ENCODE measurements around the gene FLNB. TPM values are rescaled to one million over a fixed set of nuclear protein-coding genes. Genes with fewer than 3 reads are reported as not detected.

Gene FLNB
- total and polyA plus RNA-seq, 2 of the 13 experiments (the other 11 are each of a cell fraction or from before 2014, with no cell fraction given), result 106 to 130 TPM

DNA sequence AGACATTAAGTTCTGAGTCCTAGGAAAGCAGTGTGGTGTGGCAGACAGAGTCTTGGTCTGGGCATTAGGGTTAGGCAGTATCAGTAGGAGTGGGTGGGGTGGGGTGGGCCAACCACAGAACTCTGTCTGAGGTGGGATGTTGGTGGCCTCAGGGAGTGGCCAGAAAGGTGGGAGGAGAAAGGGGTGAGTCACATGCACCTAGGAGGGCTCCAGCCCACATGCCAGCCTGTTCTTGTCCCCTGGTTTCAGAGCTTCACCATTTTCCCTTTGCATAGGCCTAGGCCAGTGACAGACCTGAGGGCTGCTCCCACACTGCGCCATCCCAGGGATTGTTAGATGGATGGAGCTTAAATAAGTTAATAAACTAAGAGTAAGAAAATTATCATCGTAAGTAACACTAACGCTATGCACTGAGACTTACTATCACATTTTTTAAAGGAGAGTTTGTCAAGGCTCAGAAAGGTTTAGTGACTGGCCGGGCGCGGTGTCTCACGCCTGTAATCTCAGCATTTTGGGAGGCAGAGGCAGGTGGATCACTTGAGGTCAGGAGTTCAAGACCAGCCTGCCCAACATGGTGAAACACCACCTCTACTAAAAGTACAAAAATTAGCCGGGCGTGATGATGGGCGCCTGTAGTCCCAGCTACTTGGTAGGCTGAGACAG, 168.7 kb downstream of the FLNB start (continued):
- peak; percentile 23; the same call in 1 of the 2 replicates for TF ChIP-seq POLR2AphosphoS5 (IDR thresholded peaks at IDR 0.05; ENCODE audit: low read depth, low read length)
- TF ChIP-seq, protein P1, sequence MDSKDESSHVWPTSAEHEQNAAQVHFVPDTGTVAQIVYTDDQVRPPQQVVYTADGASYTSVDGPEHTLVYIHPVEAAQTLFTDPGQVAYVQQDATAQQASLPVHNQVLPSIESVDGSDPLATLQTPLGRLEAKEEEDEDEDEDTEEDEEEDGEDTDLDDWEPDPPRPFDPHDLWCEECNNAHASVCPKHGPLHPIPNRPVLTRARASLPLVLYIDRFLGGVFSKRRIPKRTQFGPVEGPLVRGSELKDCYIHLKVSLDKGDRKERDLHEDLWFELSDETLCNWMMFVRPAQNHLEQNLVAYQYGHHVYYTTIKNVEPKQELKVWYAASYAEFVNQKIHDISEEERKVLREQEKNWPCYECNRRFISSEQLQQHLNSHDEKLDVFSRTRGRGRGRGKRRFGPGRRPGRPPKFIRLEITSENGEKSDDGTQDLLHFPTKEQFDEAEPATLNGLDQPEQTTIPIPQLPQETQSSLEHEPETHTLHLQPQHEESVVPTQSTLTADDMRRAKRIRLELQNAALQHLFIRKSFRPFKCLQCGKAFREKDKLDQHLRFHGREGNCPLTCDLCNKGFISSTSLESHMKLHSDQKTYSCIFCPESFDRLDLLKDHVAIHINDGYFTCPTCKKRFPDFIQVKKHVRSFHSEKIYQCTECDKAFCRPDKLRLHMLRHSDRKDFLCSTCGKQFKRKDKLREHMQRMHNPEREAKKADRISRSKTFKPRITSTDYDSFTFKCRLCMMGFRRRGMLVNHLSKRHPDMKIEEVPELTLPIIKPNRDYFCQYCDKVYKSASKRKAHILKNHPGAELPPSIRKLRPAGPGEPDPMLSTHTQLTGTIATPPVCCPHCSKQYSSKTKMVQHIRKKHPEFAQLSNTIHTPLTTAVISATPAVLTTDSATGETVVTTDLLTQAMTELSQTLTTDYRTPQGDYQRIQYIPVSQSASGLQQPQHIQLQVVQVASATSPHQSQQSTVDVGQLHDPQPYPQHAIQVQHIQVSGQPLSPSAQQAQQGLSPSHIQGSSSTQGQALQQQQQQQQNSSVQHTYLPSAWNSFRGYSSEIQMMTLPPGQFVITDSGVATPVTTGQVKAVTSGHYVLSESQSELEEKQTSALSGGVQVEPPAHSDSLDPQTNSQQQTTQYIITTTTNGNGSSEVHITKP (CRISPR knock-in tag; IDR thresholded peaks at IDR 0.05; ENCODE audit: low read depth), result no peak
- no peak for TF ChIP-seq PHF5A (CRISPR knock-in tag; IDR thresholded peaks at IDR 0.05; ENCODE audit: low read depth, unreplicated experiment)
- no peak for TF ChIP-seq ZBTB7A (CRISPR knock-in tag; IDR thresholded peaks at IDR 0.05)
- no peak for TF ChIP-seq BCL6 (CRISPR knock-in tag; IDR thresholded peaks at IDR 0.05)
- no peak for TF ChIP-seq NRL (CRISPR knock-in tag; IDR thresholded peaks at IDR 0.05; ENCODE audit: borderline replicate concordance)
- TF ChIP-seq, protein P2, sequence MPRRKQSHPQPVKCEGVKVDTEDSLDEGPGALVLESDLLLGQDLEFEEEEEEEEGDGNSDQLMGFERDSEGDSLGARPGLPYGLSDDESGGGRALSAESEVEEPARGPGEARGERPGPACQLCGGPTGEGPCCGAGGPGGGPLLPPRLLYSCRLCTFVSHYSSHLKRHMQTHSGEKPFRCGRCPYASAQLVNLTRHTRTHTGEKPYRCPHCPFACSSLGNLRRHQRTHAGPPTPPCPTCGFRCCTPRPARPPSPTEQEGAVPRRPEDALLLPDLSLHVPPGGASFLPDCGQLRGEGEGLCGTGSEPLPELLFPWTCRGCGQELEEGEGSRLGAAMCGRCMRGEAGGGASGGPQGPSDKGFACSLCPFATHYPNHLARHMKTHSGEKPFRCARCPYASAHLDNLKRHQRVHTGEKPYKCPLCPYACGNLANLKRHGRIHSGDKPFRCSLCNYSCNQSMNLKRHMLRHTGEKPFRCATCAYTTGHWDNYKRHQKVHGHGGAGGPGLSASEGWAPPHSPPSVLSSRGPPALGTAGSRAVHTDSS (CRISPR knock-in tag; conservative IDR thresholded peaks at IDR 0.05), result no peak
- TF ChIP-seq, protein P3, sequence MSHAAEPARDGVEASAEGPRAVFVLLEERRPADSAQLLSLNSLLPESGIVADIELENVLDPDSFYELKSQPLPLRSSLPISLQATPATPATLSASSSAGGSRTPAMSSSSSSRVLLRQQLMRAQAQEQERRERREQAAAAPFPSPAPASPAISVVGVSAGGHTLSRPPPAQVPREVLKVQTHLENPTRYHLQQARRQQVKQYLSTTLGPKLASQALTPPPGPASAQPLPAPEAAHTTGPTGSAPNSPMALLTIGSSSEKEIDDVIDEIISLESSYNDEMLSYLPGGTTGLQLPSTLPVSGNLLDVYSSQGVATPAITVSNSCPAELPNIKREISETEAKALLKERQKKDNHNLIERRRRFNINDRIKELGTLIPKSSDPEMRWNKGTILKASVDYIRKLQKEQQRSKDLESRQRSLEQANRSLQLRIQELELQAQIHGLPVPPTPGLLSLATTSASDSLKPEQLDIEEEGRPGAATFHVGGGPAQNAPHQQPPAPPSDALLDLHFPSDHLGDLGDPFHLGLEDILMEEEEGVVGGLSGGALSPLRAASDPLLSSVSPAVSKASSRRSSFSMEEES (CRISPR knock-in tag; IDR thresholded peaks at IDR 0.05), result 0 out of 2 replicates have a peak, but pooled peaks have one; percentile 27
- TF ChIP-seq, protein P4, sequence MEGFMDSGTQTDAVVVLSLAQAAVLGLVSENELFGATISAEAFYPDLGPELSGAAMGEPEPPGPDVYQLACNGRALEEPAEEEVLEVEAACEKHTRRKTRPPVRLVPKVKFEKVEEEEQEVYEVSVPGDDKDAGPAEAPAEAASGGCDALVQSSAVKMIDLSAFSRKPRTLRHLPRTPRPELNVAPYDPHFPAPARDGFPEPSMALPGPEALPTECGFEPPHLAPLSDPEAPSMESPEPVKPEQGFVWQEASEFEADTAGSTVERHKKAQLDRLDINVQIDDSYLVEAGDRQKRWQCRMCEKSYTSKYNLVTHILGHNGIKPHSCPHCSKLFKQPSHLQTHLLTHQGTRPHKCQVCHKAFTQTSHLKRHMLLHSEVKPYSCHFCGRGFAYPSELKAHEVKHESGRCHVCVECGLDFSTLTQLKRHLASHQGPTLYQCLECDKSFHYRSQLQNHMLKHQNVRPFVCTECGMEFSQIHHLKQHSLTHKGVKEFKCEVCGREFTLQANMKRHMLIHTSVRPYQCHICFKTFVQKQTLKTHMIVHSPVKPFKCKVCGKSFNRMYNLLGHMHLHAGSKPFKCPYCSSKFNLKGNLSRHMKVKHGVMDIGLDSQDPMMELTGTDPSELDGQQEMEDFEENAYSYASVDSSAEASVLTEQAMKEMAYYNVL (CRISPR knock-in tag; IDR thresholded peaks at IDR 0.05; ENCODE audit: borderline replicate concordance), result no peak
- no peak for TF ChIP-seq ZNF672 (CRISPR knock-in tag; IDR thresholded peaks at IDR 0.05)
- no peak for TF ChIP-seq ZNF558 (CRISPR knock-in tag; IDR thresholded peaks at IDR 0.05; ENCODE audit: borderline replicate concordance)
- TF ChIP-seq MTF2 (CRISPR knock-in tag; IDR thresholded peaks at IDR 0.05; ENCODE audit: borderline replicate concordance), result 0 out of 2 replicates have a peak, but pooled peaks have one; percentile 55
- TF ChIP-seq NBN (conservative IDR thresholded peaks at IDR 0.05), result no peak
- TF ChIP-seq, protein P5, sequence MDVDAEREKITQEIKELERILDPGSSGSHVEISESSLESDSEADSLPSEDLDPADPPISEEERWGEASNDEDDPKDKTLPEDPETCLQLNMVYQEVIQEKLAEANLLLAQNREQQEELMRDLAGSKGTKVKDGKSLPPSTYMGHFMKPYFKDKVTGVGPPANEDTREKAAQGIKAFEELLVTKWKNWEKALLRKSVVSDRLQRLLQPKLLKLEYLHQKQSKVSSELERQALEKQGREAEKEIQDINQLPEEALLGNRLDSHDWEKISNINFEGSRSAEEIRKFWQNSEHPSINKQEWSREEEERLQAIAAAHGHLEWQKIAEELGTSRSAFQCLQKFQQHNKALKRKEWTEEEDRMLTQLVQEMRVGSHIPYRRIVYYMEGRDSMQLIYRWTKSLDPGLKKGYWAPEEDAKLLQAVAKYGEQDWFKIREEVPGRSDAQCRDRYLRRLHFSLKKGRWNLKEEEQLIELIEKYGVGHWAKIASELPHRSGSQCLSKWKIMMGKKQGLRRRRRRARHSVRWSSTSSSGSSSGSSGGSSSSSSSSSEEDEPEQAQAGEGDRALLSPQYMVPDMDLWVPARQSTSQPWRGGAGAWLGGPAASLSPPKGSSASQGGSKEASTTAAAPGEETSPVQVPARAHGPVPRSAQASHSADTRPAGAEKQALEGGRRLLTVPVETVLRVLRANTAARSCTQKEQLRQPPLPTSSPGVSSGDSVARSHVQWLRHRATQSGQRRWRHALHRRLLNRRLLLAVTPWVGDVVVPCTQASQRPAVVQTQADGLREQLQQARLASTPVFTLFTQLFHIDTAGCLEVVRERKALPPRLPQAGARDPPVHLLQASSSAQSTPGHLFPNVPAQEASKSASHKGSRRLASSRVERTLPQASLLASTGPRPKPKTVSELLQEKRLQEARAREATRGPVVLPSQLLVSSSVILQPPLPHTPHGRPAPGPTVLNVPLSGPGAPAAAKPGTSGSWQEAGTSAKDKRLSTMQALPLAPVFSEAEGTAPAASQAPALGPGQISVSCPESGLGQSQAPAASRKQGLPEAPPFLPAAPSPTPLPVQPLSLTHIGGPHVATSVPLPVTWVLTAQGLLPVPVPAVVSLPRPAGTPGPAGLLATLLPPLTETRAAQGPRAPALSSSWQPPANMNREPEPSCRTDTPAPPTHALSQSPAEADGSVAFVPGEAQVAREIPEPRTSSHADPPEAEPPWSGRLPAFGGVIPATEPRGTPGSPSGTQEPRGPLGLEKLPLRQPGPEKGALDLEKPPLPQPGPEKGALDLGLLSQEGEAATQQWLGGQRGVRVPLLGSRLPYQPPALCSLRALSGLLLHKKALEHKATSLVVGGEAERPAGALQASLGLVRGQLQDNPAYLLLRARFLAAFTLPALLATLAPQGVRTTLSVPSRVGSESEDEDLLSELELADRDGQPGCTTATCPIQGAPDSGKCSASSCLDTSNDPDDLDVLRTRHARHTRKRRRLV (CRISPR knock-in tag; IDR thresholded peaks at IDR 0.05), result no peak
- no peak for TF ChIP-seq ZNF773 (CRISPR knock-in tag; IDR thresholded peaks at IDR 0.05; ENCODE audit: borderline replicate concordance)
